Smooth muscle cell (in vitro differentiated cells): ENCODE data around the gene TBXA2R. TPM values are rescaled to one million over a fixed set of nuclear protein-coding genes. Genes with fewer than 3 reads are reported as not detected.

Source experiments
- DNase-seq: peaks from one replicate; lab custom pipeline; 2025; ENCODE audit not compliant: unreplicated experiment; lab: John Stamatoyannopoulos, UW
- H2AFZ ChIP-seq: fragments of 200-600 bp; sonication (generic); 2 replicates; pipeline ENCODE4 v1.6.0; 2016; ENCODE audit warnings: antibody characterized with exemption, low read depth, mild to moderate bottlenecking
- H3F3A ChIP-seq: fragments of 200-600 bp; sonication (generic); 2 replicates; pipeline ENCODE4 v1.6.0; 2017; ENCODE audit warnings: antibody characterized with exemption, low read depth
- H3K27ac ChIP-seq: fragments of 200-600 bp; sonication (generic); 2 replicates; pipeline ENCODE4 v1.5.1; 2016; ENCODE audit warnings: low read depth, mild to moderate bottlenecking
- H3K27me3 ChIP-seq: fragments of 200-600 bp; sonication (generic); 2 replicates; pipeline ENCODE4 v1.6.1; 2016; ENCODE audit warnings: low read depth, mild to moderate bottlenecking
- H3K36me3 ChIP-seq: fragments of 200-600 bp; sonication (generic); 2 replicates; pipeline ENCODE4 v1.5.1; 2016; ENCODE audit warnings: low read depth
- H3K4me1 ChIP-seq: fragments of 200-600 bp; sonication (generic); 2 replicates; pipeline ENCODE4 v1.5.1; 2016; ENCODE audit warnings: low read depth
- H3K4me2 ChIP-seq: fragments of 200-600 bp; sonication (generic); 2 replicates; pipeline ENCODE4 v1.6.0; 2016; ENCODE audit warnings: mild to moderate bottlenecking
- H3K4me3 ChIP-seq: fragments of 200-600 bp; sonication (generic); 2 replicates; pipeline ENCODE4 v1.5.1; 2016; ENCODE audit warnings: mild to moderate bottlenecking
- H3K79me2 ChIP-seq: fragments of 200-600 bp; sonication (generic); 2 replicates; pipeline ENCODE4 v1.6.0; 2016; ENCODE audit warnings: low read depth, mild to moderate bottlenecking
- H3K9ac ChIP-seq: fragments of 200-600 bp; sonication (generic); 2 replicates; pipeline ENCODE4 v1.6.0; 2016; ENCODE audit warnings: low read depth
- H3K9me3 ChIP-seq: fragments of 200-600 bp; sonication (generic); replicated peaks from 2 replicates; pipeline ENCODE4 v1.5.1; 2016; ENCODE audit warnings: low read depth
- H4K20me1 ChIP-seq: fragments of 200-600 bp; sonication (generic); 2 replicates; pipeline ENCODE4 v1.6.0; 2016; ENCODE audit warnings: low read depth
- CTCF ChIP-seq: fragments of 200-600 bp; sonication (generic); IDR thresholded peaks from 2 replicates; pipeline ENCODE4 v1.5.1; 2017; ENCODE audit warnings: borderline replicate concordance, mild to moderate bottlenecking, antibody characterized with exemption; ENCODE audit not compliant: insufficient read depth, poor library complexity, severe bottlenecking
- WGBS: methylation state at CpG from one replicate; pipeline ENCODE4 v1.1.7; 2016; ENCODE audit warnings: low lambda C conversion rate; 5-methylcytosine and 5-hydroxymethylcytosine counted together
- polyA plus RNA-seq: library from polyadenylated mRNA; unstranded; fragments of >200 nt; fragmentation: Nextera tagmentation; extraction: Ambion mirVana; gene quantifications from 2 replicates; pipeline ENCODE4 v1.2.1, GENCODE V29; 2016
- total RNA-seq: library from RNA; depleted of rRNA; stranded (reverse); fragments of >200 nt; gene quantifications from 2 replicates; pipeline ENCODE4 v1.2.3, GENCODE V29; 2014

Gene TBXA2R
- total and polyA plus RNA-seq, 2 experiments from 2014 or later, result 1.7 to 9.3 TPM

- peak within 1 kb of the TSS; percentile 92 for H3K4me2 ChIP-seq
- H3K9me3 ChIP-seq, result no peaks in the 10 kb centered on the region
- H3K79me2 ChIP-seq, result peaks cover 35% of the 10 kb centered on the region
- 1% methylated on average over 55 of the region's 81 CpGs for WGBS
- peak within 1 kb of the TSS; percentile 84 for H3K9ac ChIP-seq
- TF ChIP-seq CTCF, result no peak
- H3K27ac ChIP-seq, result peak within 1 kb of the TSS; percentile 84
- H3K27me3 ChIP-seq, result no peaks in the 10 kb centered on the region
- H3K4me1 ChIP-seq, result no peaks in the 10 kb centered on the region
- peak within 1 kb of the TSS; percentile 56 for H2AFZ ChIP-seq
- peak within 1 kb of the TSS; percentile 76 for H3K4me3 ChIP-seq
- H3F3A ChIP-seq, result no peaks in the 10 kb centered on the region
- H3K36me3 ChIP-seq, result no peaks in the 10 kb centered on the region
- peaks cover 28% of the 10 kb centered on the region for H4K20me1 ChIP-seq
- DNase-seq, result peak; percentile 72
Observed at GRCh38 chr19:3557461-3558248, 49.0 kb downstream of the TBXA2R start, which contains the start of gene MFSD12. TSS of gene MFSD12 (minus strand) at chr19:3557586. CDS start at chr19:3557403, 183 bp downstream.

- 0% methylated on average over 31 of the region's 60 CpGs for WGBS
- peak overlapping the region; percentile 84 for H3K9ac ChIP-seq
- H3K4me1 ChIP-seq, result no peaks in the 10 kb centered on the region
- peak overlapping the region; percentile 92 for H3K4me2 ChIP-seq
- H3K27ac ChIP-seq, result no peak overlapping the region
- peaks cover 28% of the 10 kb centered on the region for H4K20me1 ChIP-seq
- H3K4me3 ChIP-seq, result peak overlapping the region; percentile 76
- H3K79me2 ChIP-seq, result peaks cover 35% of the 10 kb centered on the region
- no peak overlapping the region for H2AFZ ChIP-seq
- H3K27me3 ChIP-seq, result no peaks in the 10 kb centered on the region
- TF ChIP-seq CTCF, result no peak
- no peaks in the 10 kb centered on the region for H3K36me3 ChIP-seq
- no peaks in the 10 kb centered on the region for H3K9me3 ChIP-seq
- DNase-seq, result peak; percentile 9
- no peaks in the 10 kb centered on the region for H3F3A ChIP-seq
Observed at GRCh38 chr19:3556978-3557460, 49.7 kb downstream of the TBXA2R start.

GRCh38 chr19:3556423-3556977 lies 50.2 kb downstream of the TBXA2R start:
- H4K20me1 ChIP-seq, result peaks cover 33% of the 10 kb centered on the region
- H2AFZ ChIP-seq, result no peak overlapping the region
- peak overlapping the region; percentile 76 for H3K4me3 ChIP-seq
- H3K36me3 ChIP-seq, result no peaks in the 10 kb centered on the region
- TF ChIP-seq CTCF, result no peak
- H3K9me3 ChIP-seq, result no peaks in the 10 kb centered on the region
- 38% methylated on average over 9 of the region's 9 CpGs for WGBS
- H3K27ac ChIP-seq, result no peak overlapping the region
- no peak for DNase-seq
- H3F3A ChIP-seq, result no peaks in the 10 kb centered on the region
- H3K79me2 ChIP-seq, result peaks cover 35% of the 10 kb centered on the region
- H3K9ac ChIP-seq, result peak overlapping the region; percentile 84
- H3K27me3 ChIP-seq, result no peaks in the 10 kb centered on the region
- H3K4me2 ChIP-seq, result peak overlapping the region; percentile 92
- no peaks in the 10 kb centered on the region for H3K4me1 ChIP-seq
